ENCODE results near the gene TEX54. TPM values are rescaled to one million over a fixed set of nuclear protein-coding genes. Genes with fewer than 3 reads are reported as not detected.

The TEX54 gene
- not detected in 2 replicates for total RNA-seq

DNA sequence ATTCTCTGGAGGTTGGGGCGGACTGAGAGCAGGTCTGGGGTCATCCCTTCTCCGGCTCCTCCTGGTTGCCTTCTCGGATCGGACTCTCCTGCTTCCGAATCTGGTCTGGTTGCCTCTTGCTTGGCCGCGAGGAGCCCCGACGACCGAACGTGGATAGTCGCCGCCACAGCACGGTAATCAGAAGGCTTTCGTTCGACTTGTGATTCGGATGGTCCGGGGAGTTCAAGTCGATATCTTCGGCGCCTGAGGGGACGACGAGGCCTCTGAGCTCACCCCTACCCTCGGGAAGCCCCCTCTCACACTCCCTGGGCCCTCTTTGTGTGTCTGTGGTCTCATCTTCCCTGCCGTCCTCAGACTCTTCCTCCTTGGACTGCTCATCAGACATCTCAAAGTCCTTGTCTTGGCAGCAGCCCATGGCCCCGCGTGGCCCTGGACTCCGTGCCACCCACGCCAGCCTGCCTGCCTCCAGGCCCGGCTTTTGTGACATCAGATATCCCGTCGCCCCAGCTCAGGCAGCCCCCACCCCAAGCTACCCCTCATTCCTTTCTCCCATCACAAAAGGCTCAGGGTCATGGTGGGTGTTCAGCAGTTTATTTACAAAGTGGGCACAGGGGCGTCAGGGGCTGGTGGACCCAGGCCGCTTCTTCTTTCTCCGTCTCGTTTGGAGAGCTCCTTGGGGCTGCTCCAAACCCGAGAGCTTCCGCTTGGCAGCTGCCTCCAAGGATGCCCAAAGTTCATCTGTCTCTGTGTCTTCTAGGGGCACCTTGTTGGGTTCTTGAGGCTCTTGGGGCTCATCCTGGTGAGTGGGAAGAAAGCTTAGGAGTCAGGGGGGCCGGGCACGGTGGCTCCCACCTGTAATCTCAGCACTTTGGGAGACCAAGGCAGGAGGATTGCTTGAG, at the start of gene TEX54:
Gene TEX54 (minus strand): TSS at position 506 of the 899 bp plus-strand sequence.

DNA sequence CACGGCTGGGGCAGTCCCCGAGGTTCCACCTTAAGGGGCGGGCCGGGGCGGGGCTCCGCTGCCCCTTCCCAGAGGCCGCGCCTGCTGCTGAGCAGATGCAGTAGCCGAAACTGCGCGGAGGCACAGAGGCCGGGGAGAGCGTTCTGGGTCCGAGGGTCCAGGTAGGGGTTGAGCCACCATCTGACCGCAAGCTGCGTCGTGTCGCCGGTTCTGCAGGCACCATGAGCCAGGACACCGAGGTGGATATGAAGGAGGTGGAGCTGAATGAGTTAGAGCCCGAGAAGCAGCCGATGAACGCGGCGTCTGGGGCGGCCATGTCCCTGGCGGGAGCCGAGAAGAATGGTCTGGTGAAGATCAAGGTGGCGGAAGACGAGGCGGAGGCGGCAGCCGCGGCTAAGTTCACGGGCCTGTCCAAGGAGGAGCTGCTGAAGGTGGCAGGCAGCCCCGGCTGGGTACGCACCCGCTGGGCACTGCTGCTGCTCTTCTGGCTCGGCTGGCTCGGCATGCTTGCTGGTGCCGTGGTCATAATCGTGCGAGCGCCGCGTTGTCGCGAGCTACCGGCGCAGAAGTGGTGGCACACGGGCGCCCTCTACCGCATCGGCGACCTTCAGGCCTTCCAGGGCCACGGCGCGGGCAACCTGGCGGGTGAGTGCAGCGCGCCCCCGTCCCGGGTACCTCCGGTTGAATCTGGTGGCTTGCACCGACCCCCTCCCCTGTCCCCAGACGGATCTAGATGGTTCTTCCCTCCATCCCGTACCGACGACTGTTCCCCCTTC, 48.4 kb upstream of the TEX54 start, which contains the start of gene SLC3A2:
Gene SLC3A2 (plus strand): TSS at position 94 of the 776 bp plus-strand sequence. CDS start 128 bp downstream, at position 222.

DNA sequence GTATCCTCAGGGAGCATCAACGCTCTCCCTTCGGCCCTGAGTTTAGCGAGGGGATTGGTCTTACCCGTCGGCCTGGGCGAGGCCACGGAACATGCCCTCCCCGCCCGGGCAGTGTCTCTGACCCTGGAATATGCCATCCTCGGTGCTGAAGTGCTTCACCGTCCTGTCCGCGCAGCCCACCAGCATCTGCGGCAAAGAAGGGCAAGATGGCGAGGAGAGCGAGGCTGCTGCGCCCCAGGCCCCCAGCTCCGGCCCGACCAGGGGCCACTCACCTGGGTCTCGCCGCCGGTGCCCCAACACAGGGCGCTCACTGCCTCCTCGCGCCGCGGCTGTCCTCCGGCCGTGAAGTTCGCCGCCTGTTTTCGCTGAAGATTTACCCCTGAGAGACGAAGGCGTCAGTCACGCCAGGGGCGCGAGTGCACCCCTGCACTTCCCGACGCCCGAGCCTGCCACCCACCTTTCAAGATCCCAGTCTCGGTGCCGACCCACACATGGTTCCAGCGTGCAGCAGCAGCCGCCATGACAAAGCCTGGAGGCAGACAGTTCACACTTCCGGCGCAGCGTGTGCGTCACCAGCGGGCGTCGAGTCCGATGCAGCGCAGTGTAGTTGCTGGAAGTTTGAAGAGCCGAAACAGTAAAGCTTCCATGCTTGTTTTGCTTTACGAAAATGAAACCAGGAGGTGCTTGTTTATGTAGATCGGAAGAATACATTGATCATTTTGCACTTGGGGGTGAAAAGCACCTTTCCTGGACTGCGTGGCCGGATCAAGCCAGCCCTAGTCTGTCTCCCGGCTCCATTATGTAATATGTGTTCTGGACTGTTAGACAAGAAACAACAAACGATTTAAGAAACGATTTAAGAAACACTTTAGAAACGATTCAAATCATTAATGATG, 6.7 kb upstream of the TEX54 start, which contains the start of gene WDR74:
Gene WDR74 (minus strand): TSS at position 541 of the 896 bp plus-strand sequence. CDS start 20 bp downstream, at position 521.

DNA sequence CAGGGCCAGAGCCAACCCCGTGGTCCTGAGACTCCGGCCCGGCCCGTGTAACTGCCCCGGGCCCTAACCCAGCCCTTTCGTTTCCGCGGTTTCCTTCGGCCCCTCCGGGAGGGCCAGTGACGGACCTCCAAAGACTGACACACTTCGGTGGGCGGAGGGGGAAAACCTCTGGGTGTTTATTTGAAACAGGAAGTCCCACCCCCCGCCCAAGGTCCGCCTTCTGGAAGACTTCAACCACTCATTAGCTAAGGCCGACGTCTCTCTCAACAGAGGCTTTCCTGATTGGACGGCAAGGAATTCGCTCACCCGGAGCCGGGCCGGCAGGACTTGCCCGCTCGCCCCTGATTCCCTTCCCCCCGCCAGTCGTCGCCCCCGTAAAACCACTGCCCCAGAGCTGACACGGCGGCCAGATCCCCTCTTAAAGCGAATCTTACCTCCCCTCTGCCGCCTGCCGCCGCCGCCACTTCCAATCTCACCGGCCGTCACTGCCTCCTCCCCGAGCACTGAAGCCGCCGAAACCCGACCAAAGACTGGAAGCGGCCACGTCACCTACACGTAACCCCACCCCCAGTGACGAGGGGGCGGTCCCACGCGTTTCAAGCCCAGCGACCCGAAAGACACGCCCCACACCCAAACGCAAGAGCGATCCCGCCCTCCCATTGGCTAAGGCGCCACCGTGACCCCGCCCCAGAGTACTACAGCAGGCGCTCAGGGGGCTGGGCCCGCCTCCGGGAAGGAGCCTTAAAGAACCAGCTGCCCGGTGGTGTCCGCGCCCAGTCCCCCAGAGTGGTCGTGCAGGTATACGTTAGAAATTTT, 913 bp downstream of the TEX54 start, which contains the start of gene STX5:
Gene STX5 (minus strand): TSS at position 532 of the 816 bp plus-strand sequence. CDS start 808 bp downstream, outside the sequence.

DNA sequence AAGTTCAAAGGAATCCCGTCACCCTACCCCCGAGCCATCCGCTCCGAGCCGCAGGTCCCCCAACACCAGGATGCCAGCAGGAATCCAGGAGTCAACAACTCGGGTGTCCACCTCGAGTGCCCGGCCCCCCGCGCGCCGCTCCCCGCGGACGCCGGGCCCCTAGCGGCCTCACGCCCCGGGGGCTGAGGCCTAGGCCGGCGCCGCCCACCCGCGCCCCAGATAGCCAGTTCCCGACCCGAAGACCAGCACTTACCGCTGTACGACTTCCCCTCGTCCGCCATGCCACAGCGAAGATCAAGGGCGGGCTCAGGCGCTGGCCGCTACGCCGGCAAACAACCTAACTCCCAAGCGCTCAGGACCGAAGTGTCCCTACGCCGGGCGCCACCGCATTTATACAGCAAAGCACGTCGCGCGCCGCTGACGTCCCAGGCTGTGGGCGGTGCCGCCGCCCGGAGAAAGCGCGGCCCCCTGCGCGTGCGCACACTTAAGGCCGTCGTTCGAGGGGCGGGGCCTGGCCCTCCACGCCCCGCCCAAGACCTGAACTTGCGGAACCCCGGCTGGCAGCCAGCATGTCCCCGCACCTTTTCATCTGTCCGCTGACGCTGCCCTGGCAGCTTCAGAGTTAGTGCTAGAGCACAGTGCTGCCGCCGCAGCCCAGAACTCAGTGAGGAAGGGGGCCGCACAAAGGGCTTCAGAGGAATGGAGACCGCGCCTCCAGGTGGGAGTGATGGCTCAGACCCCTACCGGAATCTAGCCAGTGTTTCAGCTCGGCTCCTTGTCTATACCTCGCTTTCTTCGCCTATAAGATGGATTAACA, 27.4 kb downstream of the TEX54 start, which contains the start of gene NXF1:
Gene NXF1 (minus strand): TSS at position 365 of the 817 bp plus-strand sequence. CDS start 84 bp downstream, at position 281.

DNA sequence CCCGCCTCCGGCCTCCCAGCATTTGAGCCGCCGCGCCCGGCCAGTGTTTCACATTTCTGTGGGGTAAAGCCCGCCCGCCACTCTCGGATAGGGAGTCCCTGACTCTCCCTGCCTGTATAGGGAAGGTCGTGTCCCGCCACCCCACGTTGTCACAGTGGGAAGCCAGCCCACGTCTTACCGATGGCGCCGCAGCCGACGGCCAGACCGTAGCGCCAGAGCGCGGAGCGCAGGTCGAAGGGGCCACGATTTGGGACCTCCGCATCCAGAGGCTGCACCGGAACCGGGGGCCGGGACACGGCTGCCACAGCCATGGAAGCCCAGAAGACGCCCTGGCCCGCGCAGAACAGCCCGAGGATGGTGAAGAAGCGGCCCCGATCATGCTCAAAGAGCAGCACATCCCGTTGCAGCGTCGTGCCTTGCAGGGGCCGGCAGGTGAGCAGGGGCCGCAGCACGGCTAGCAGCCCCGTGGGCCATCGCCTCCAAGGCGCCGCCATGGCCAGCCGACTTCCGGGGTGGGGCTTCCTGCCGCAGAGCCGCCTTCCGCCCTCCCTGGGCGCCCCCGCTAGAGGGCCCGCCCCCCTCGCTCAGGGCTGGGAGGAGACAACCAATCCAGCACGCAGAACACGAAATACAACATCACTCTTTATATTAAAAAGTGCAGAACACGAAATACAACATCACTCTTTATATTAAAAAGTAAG, 41.0 kb downstream of the TEX54 start, which contains the start of gene TMEM223:
Gene TMEM223 (minus strand): TSS at position 506 of the 701 bp plus-strand sequence. CDS start 12 bp downstream, at position 494.

DNA sequence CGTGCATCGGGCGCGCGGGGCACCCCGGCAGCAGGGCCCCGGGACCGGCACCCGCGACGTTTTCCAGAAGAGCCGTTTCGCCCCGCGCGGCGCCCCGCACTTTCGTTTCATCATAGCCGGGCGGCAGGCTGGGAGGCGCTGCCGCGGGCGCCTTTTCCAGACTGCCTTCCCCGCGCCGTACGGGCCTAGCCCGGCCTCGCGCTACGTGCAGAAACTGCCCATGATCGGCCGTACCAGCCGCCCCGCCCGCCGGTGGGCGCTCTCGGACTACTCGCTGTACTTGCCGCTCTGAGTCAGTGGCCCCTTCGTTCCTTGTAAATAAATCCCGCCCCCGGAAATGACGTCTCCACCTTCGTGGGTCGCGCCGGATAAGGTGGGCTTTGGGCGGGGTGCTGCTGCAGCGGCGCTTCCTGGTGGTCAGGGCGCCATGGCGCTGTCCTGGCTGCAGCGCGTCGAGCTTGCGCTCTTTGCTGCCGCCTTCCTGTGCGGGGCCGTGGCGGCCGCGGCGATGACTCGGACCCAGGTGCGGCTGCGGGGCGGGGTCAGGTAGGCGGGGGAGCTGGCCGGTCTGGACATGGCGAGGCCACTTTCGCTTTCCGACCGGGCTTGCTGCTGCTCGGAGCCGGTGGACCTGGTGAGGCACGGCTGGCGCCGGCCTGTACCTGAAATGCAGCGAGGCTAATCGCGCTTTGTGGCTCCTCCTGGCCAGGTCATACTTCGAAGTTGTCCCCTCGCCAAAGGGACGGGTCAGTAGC, 45.5 kb downstream of the TEX54 start, which contains the start of gene TMEM179B:
Gene TMEM179B (plus strand): TSS at position 398 of the 755 bp plus-strand sequence. CDS start 30 bp downstream, at position 428.

Other genes starting within 250 kb of the TEX54 start
- 8.8 and 9.6 TPM in 2 replicates for gene TUT1, start 241.3 kb downstream of the TEX54 start, total RNA-seq
- 158 and 226 TPM in 2 replicates for gene MTA2, start 231.0 kb downstream of the TEX54 start, total RNA-seq
- gene EML3, start 220.1 kb downstream of the TEX54 start, total RNA-seq: 24.2 and 30.8 TPM in 2 replicates
- 7.3 and 8.5 TPM in 2 replicates for gene ROM1, start 219.6 kb downstream of the TEX54 start, total RNA-seq
- gene B3GAT3, start 210.9 kb downstream of the TEX54 start, total RNA-seq: 12.6 and 20.0 TPM in 2 replicates
- gene GANAB, start 186.2 kb downstream of the TEX54 start, total RNA-seq: 190 and 269 TPM in 2 replicates
- 21.1 and 21.5 TPM in 2 replicates for gene INTS5, start 179.5 kb downstream of the TEX54 start, total RNA-seq
- gene C11orf98, start 167.6 kb downstream of the TEX54 start, total RNA-seq: 46.1 and 53.0 TPM in 2 replicates
- 7.4 and 12.7 TPM in 2 replicates for gene CSKMT, start 167.5 kb downstream of the TEX54 start, total RNA-seq
- 12.2 and 12.8 TPM in 2 replicates for gene UQCC3, start 161.2 kb downstream of the TEX54 start, total RNA-seq
- 1.9 and 2.6 TPM in 2 replicates for gene LBHD1, start 160.6 kb downstream of the TEX54 start, total RNA-seq
- 163 and 210 TPM in 2 replicates for gene UBXN1, start 153.8 kb downstream of the TEX54 start, total RNA-seq
- 0.09 TPM in 2 replicates for gene LRRN4CL, start 143.3 kb downstream of the TEX54 start, total RNA-seq
- gene BSCL2, start 125.4 kb downstream of the TEX54 start, total RNA-seq: 20.1 and 25.6 TPM in 2 replicates
- not detected in 2 replicates for gene GNG3, start 125.2 kb downstream of the TEX54 start, total RNA-seq
- gene HNRNPUL2, start 105.4 kb downstream of the TEX54 start, total RNA-seq: 9.8 and 13.6 TPM in 2 replicates
- gene TTC9C, start 104.4 kb downstream of the TEX54 start, total RNA-seq: 32.8 and 33.1 TPM in 2 replicates
- 6.9 and 8.4 TPM in 2 replicates for gene ZBTB3, start 78.7 kb downstream of the TEX54 start, total RNA-seq
- 51.1 and 71.4 TPM in 2 replicates for gene POLR2G, start 71.3 kb downstream of the TEX54 start, total RNA-seq
- gene TAF6L, start 61.4 kb downstream of the TEX54 start, total RNA-seq: 18.4 and 20.5 TPM in 2 replicates
- gene TMEM179B, start 45.4 kb downstream of the TEX54 start, total RNA-seq: 15.9 and 23.5 TPM in 2 replicates
- 9.0 and 16.0 TPM in 2 replicates for gene TMEM223, start 40.8 kb downstream of the TEX54 start, total RNA-seq
- gene NXF1, start 27.4 kb downstream of the TEX54 start, total RNA-seq: 16.0 and 21.6 TPM in 2 replicates
- 36.4 and 40.9 TPM in 2 replicates for gene STX5, start 790 bp downstream of the TEX54 start, total RNA-seq
- 66.5 and 70.3 TPM in 2 replicates for gene WDR74, start 6.7 kb upstream of the TEX54 start, total RNA-seq
- gene SLC3A2, start 48.1 kb upstream of the TEX54 start, total RNA-seq: 121 and 172 TPM in 2 replicates
- not detected in 2 replicates for gene CHRM1, start 88.5 kb upstream of the TEX54 start, total RNA-seq
- not detected in 2 replicates for gene SLC22A6, start 152.1 kb upstream of the TEX54 start, total RNA-seq
- not detected in 2 replicates for gene SLC22A8, start 183.0 kb upstream of the TEX54 start, total RNA-seq